Smooth muscle cell of the brain vasculature (primary cell): ENCODE data around the gene CCDC9B.

ENCODE experiments used
- DNase-seq: peaks from one replicate; pipeline ENCODE4 v3.0.0-alpha.2; 2012; ENCODE audit warnings: low read depth, low spot score

Gene CCDC9B

DNA sequence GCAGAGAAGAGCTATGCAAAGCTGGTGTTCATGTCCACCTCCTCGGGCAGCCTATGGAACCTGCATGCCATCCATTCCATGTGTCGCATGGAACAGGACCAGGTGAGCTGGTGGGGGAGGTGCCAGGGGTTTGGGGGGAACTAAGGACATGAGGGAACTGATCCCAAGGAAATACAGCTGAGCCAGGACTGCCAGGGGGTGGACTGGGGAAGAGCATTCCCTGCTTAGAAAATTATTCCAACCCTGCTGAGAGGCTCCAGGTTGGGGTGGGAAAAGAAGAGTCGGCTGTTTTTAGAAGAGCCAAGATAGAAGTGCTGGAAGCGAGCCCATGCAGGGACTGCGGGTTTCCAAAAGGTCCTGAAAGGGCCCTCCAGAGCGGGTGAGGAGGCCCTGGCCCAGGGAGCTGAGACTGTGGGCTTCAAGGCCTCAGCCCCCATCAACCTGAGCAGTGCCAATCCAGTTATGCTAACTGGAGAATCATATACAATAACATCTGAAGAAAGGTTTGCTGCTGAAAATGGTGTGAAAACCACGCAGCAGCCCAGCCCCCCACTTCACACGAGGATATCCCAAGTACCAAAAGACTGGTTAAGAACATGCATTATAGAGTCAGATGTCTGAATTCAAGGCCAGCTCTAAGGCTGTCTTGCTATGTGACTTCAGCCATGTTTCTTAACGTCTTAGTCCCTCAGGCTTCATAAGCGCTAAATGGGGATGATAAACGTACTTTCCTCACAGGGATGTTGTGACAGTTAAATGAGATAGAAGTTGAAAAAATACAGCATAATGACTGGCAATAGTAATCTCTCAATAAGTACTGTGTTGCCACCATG is 25.1 kb upstream of the CCDC9B start:
- DNase-seq: no peak

DNA sequence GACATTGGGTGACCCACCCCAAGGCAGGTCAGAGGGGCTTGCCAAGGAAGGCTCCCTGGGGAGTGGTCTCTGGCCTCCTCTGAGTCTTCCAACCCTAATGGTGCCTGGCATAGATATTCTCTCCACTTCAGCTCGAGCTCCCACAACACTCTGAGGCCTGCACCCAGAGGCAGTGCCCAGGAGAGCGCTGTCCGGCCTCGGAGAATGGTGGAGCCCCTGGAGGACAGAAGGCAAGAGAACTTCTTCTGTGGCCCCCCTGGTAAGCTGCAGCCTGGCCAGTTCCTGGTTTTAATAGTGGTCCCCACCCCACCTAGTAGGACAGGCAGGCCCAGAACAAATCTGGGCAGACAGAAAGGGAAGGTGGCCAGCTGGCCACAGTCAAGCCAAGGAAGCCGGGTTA is 24.3 kb upstream of the CCDC9B start:
- no peak for DNase-seq

DNA sequence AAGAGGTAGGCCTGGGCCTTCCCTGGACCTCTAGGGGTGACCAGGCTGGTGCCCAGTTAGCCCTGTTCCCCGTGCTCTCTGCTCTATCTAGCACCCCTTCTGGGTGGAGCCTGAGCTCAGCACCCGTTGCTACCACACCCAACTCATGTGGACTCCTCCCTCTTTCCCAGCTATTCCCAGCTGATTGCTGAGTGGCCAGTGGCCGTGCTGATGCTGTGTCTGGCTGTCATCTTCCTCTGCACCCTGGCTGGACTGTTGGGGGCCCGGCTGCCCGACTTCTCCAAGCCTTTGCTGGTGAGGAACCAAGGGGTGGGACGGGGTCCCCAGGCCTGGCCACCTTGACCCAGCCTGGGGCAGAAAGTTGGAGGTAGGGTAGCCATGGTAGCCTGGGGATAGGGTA is 23.5 kb upstream of the CCDC9B start:
- no peak for DNase-seq

DNA sequence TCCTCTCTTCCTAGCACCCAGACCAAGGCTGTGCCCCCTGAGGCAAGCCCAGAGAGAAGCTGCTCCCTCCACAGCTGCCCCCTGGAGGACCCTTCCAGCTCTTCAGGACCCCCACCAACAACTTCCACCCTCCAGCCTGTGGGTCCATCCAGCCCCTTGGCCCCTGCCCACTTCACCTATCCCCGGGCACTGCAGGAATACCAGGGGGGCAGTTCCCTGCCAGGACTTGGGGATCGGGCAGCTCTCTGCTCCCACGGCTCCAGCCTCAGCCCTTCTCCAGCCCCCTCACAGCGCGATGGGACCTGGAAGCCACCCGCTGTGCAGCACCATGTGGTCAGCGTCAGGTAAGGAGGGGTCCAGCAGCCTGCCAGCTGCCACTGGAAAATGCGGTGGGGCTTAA is 22.9 kb upstream of the CCDC9B start:
- no peak for DNase-seq

DNA sequence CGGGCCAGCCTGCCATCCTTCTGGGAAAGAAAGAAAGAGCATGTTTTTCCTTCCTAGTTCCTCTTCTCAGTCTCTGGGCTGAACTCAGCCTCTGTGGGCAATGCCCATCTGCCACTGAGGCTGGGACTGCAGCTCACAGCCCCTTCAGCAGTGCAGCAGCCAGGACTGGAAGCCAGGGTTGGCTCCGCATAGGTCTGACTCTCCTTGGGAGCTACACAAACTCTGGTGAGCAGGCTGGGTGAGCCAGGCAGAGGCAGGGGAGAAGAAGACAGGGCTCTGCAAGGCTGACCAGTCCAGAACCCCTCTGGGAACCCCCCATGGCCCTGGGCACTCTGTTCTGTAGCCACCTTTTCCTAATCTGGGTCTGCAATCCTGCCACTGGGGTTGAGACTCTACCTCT is 20.9 kb upstream of the CCDC9B start:
- DNase-seq: no peak

DNA sequence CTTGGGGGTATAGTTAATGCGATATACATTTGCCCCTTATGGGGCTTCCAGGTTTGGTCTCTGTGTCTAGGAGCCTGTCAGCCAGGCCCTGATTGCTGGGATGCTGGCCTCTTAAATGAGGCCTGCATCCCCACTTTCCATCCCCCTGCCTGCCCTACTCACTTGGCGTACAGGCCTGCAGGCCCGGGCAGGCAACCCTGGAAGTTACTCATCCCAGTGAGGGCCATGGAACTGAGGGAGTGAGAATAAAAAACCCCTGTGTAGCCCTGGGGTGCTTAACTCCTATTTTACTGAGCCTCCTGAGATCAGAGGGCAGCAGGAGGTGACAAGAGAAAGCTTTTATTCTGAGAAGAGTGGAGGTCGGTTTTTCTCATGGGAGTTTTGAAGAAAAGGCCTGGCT is 19.3 kb upstream of the CCDC9B start:
- no peak for DNase-seq

DNA sequence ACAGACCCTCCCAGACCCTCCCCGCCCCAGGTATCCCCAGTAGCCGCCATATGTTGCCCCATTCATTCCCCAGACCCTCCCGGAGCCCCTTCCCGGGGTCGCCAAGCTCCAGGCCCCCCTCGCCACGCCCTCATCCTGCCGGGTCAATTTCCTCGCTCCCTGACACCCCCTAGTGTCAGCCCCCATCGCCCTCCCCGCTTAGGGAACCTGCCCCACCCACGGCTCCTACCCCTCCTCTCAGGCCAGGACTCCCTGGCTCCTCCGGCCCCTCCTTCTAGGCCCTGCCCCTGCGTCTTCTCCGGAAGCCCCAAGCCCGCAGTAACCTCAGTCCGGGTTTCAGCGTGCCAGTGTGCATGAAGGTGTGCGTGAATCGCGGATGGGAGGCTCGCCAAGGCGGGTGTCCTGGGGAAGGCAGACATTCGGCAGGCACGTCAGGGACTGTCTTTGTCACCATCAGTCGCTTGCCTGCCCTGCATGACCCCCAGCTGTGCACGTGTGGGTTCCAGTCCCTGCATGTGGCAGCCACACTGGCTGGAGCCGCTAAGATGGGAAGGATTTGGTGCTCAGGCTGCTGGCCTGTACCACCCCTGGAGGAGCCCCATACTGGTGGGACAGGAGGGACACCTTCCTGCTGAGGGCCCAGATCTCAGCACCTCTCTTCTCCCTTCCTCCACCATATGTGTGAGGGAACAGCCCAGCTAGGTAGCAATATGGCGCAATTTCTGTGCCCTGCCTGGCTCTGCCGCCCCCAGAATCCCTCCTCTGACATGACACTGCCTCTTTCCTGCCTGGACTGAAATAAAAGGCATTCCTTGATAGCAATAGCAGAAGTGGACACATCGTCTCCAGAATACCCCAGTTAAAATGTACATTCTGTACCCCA is 18.0 kb upstream of the CCDC9B start:
- no peak for DNase-seq

DNA sequence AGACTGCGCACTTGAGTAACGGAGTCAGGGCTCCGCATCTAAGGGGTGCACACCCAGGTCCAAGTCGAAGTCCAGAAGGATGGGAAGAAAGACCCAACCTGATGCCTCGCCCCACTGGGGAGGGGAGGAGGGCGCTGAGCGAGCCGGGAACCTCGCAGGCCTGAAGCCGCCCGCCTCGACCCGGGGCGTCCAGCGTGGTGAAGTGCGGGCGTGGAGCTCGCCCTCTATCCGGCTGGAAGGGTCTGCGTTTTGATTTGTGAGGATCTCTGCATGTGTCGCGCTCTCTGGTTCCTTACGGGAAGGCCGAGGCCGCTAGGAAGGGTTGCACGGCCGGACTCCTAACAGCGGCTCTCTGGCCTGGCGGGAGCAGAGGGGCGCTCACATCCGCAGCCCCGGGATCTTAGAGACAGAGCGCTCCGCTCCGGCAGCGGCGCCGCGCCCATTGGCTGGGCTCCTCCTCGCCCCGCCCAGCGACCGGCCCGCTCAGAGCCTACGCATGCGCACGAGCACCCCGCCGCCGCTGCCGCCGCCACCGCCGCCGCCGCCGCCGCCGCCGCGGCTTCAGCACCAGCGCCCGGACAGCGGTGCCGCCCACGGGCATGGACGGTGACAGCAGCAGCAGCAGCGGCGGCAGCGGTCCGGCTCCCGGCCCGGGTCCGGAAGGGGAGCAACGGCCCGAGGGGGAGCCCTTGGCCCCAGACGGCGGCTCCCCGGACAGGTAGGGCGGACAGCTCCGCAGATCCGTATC is 17.2 kb upstream of the CCDC9B start, which contains the start of gene DISP2:
Gene DISP2, plus strand, starts transcription at position 497 of the 748 bp plus-strand sequence. Its CDS starts 103 bp downstream, at position 600.
- no peak for DNase-seq

DNA sequence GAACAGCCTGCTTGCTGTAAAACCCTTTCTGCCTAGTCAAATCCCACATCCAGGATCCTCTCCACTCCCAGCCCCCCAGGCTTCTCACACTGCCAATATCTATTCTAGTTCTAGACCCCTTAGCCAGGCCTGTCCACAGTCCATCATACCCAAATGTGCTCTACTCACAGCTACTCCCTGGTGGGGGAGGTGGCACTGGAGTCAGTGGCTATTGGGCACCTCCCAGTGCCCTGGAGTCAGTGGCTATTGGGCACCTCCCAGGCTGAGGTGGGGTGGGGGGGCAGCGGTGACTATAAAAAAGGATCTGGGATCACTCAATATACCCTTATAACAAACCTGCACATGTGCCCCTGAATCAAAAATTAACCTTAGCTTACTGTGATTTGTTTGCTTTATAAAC is 16.5 kb upstream of the CCDC9B start:
- DNase-seq: no peak

DNA sequence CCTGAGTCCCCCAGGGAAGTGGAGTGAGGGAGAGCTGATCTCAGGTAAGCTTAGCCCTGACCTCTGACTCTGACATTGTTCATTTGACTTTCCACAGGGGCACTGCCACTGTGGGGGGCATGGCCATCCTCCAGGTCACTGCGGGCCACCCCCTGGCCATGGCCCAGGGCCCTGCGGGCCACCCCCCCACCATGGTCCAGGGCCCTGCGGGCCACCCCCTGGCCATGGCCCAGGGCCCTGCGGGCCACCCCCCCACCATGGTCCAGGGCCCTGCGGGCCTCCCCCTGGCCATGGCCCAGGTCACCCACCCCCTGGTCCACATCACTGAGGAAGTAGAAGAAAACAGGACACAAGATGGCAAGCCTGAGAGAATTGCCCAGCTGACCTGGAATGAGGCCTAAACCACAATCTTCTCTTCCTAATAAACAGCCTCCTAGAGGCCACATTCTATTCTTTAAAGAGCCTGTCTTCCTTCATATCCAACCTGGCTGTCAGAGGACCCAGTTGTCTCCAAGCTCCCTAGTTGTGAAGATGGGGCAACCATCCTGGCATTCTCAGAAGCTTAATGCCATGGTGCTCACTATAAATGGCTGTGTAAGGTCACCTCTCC is 15.3 kb upstream of the CCDC9B start:
- no peak for DNase-seq

DNA sequence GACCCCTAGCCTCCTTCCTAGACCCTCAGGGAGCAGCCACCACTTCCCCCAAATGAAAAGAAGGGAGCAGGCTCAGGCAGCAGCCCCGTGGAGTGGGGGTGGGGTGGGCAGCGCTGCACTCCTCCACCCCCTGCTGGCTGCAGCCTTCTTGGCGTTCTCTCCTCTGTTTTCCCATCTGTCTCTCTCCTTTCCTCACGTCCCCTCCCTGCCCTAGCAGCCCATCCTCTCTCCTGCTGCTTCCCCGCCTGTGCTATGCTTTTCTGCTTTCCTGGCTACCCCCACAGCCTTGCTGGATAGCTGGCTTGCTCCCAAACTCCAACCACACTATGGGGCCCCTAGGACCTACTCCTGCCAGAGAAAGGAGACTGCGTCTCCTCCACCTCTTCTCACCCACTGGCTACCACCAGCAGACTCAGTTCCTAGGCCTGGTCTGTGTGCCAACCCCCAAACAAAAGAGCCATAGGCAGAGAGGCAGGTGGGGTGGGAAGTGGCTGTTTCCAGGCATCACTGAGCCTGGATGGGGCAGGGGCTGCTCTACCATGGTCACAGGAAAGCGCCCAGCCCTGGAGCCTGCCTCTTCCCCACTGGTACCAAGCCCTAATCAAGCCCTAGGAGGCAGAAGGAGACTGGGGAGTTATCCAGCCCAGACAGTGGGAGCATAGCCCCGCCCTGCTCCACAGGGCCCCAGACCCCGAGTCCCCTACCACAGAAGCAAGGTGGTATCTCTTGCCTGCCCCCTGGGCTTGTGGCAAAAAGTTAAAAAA is 13.9 kb upstream of the CCDC9B start:
- DNase-seq: peak; percentile 70

DNA sequence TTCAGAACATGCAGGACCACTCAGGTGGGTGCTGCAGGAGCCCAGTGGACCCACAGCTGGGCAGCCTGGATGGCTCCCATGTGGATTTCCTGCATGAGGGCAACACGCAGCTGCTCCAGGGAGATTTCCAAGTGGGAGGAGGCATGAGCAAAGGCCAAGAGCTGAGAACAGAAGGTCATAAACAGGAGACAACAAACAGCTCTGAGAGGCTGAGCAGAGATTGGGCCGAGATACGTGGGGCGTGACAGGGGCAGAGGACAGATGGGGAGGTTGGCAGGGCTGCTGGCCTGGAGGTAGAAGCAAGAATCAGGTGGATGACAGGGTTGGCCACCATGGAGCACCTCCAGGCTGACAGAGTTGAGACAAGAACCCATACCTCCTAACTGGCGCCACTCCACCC is 13.0 kb upstream of the CCDC9B start:
- no peak for DNase-seq

DNA sequence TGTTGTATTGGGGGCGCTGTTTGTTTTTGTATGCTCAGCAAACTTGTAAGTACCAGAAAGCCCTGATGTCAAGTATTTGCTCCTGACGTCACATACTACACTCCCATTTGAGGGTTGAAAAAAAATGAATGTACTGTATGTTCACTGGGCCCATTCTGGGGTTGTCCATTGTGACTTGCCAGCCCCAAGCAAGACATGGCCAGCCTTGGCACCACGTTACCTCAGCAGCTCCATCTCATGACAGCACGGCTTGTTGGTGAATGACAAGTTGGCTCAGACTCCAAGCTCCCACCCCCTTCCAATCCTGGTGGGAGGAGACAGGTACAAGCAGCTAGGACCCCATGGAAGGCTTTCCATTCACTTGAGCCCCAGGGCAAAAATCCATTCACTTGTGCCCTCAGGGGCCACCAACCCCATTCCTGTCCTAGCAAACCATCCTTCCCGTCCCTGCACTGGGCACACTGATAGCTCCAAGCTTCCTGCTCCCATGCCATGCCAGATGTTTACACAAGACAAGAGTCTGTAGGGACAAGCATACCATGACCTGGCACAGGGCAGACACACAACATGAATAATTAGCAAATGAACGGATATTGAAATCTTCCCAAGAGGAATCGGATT is 11.7 kb upstream of the CCDC9B start:
- DNase-seq: no peak

DNA sequence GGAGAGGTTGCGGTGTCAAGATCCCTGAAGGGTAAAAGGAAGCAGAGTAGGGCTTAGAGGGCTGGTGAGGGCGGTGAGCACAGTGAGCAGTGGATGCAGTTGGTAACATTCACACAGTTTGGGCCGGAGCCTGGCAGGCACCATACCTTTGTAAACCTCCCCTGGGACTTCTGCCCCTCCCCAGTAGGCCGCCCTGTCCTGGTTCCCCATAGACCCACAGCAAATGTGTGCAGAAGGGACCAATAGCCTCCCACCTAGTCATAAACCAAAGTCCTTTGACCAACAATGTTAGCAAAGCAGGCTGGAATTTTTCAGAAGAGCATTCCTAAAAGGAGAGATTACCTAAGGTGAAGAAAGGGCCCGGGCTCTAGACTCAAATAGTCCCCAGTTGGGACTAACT is 8.4 kb upstream of the CCDC9B start:
- DNase-seq: no peak

DNA sequence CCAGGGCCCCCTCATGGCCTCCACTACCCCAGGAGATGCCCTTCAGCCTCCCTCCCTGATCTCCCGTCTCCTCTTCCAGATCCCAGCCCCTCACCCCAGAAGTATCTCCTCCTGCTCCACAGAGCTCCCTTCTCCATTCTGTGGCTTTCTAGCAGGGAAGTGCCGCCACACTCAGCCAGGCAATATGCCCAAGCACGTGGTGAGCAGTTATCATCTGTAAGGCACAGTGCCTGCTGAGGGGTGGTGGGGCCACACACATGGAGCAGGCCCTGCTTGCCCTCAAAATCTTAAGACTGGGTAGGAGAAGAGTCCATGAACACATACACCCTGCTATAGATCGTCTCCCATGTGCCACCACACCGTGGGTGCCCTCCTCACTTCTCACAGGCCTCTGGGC is 7.7 kb upstream of the CCDC9B start:
- no peak for DNase-seq

DNA sequence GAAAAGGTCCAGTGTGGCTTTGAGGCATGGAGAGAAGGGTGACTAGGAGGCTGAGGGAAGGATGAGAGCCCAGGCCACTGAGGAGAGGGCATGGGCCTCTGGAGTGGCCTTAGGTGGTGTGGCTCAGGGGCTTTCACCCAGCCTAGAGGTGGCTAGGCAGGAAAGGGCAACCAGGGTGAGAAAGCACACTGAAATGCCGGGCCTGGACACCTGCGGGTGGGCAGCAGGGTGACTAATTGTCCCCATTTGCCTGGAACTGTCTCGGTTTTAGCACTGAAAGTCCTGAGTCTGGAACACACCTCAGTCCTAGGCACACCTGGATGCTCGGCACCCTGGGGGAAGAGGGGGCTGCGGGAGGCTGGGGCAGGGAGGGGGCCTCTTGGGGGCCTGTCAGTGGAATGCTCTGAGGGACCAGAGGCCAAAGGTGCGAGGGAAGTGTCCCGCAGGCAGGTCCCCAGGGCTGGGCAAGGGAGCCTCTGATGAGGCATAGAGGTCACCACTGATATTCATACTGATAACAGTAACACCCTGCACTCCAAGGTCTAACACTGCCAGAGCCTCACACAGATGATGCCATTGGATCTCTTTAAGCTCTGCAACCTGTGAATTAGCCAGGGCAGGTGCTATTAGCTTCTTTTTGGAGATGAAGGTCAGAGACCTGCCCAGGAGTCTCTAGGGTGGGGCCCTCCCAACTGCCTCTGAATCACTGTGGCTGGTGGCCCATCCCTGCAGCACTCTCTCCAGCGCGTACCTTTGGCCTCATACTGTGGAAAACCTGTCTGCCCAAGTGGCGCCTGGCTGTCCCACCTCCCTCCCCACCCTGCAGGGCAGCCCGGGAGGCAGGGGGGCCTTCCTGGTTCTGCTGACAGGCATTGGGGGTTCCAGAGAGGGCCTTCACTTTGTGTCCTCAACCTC is 7.1 kb upstream of the CCDC9B start:
- DNase-seq: no peak

DNA sequence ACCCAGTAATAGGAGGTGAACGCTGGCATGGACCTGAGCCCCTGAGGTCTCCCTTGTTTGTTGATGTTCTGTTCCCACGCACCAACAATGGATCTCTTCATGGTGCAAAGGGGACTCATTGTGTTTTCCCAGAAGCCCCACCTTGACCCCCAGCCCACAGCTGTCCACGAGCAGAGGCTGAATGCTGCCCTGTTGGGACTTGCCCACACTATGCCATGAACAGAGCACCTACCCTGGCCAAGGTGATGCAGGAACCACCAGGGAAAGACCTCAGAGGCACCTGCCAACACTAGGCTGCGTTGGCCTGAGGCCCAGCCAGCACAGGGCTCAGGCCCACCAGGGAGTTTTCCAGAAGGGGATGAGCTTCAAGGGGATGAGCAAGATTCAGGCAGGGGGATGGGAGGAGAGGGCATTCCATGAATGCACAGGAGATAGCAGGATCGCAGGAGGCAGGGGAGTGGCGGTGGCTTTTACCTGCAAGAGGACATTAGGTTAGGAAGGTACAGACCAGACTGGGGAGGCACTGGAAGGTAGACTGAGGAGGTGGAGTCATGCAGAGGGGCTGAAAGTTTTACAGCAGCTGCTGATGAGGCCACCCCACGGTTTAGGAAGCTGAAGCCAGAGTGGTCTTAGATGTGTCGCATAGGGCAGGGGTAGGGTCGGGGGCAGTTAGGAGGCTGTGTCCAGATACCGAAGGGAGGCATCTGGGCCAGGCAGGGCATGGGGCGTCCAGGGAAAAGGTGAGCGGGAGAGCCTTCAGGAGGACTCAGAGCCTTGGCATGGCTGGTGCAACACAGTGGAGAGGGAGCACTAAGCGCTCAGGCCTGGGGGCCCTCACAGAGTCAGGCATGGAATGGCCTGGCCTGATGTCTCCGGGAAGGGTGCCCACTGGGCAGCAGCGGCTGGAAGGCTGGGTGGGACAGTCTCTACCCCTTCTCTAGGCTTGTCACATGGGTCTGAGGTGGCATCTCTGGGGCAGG is 6.1 kb upstream of the CCDC9B start:
- no peak for DNase-seq
